ENCODE results near the gene SLC10A4.

Gene SLC10A4

GRCh38 chr4:48484494-48485168, 1.5 kb downstream of the SLC10A4 start:
- no peak for DNase-seq (ENCODE audit: extremely low read depth in 1 of 2, low read depth in 1 of 2)

- DNase-seq (ENCODE audit: extremely low read depth in 1 of 2, low read depth in 1 of 2) = no peak
Measured at GRCh38 chr4:48489683-48490011, 6.5 kb downstream of the SLC10A4 start.

GRCh38 chr4:48490012-48490679, 7.0 kb downstream of the SLC10A4 start, which contains the start of gene ZAR1:
Gene ZAR1 (plus strand): TSS chr4:48490252. CDS start chr4:48490292, 40 bp downstream.
- DNase-seq (ENCODE audit: extremely low read depth in 1 of 2, low read depth in 1 of 2) = no peak

- no peak for DNase-seq (ENCODE audit: extremely low read depth in 1 of 2, low read depth in 1 of 2)
Measured at GRCh38 chr4:48490680-48491513, 7.8 kb downstream of the SLC10A4 start.

GRCh38 chr4:48491514-48492176, 8.5 kb downstream of the SLC10A4 start:
- DNase-seq (ENCODE audit: extremely low read depth in 1 of 2, low read depth in 1 of 2) = no peak

- no peak for DNase-seq (ENCODE audit: extremely low read depth in 1 of 2, low read depth in 1 of 2)
Measured at GRCh38 chr4:48493452-48494100, 10.4 kb downstream of the SLC10A4 start.

- no peak for DNase-seq (ENCODE audit: extremely low read depth in 1 of 2, low read depth in 1 of 2)
Measured at GRCh38 chr4:48495941-48496340, 12.8 kb downstream of the SLC10A4 start.

GRCh38 chr4:48498895-48499294, 15.8 kb downstream of the SLC10A4 start:
- no peak for DNase-seq (ENCODE audit: extremely low read depth in 1 of 2, low read depth in 1 of 2)

GRCh38 chr4:48499551-48500066, 16.5 kb downstream of the SLC10A4 start:
- DNase-seq (ENCODE audit: extremely low read depth in 1 of 2, low read depth in 1 of 2) = no peak

GRCh38 chr4:48503233-48504025, 20.3 kb downstream of the SLC10A4 start:
- DNase-seq (ENCODE audit: extremely low read depth in 1 of 2, low read depth in 1 of 2) = no peak

- no peak for DNase-seq (ENCODE audit: extremely low read depth in 1 of 2, low read depth in 1 of 2)
Measured at GRCh38 chr4:48504026-48504330, 20.8 kb downstream of the SLC10A4 start.

GRCh38 chr4:48504352-48504751, 21.2 kb downstream of the SLC10A4 start:
- no peak for DNase-seq (ENCODE audit: extremely low read depth in 1 of 2, low read depth in 1 of 2)

- DNase-seq (ENCODE audit: extremely low read depth in 1 of 2, low read depth in 1 of 2) = no peak
Measured at GRCh38 chr4:48506716-48507115, 23.6 kb downstream of the SLC10A4 start.

- no peak for DNase-seq (ENCODE audit: extremely low read depth in 1 of 2, low read depth in 1 of 2)
Measured at GRCh38 chr4:48509543-48509942, 26.4 kb downstream of the SLC10A4 start.

- no peak for DNase-seq (ENCODE audit: extremely low read depth in 1 of 2, low read depth in 1 of 2)
Measured at GRCh38 chr4:48518143-48518542, 35.0 kb downstream of the SLC10A4 start.

- DNase-seq (ENCODE audit: extremely low read depth in 1 of 2, low read depth in 1 of 2) = no peak
Measured at GRCh38 chr4:48526406-48526805, 43.3 kb downstream of the SLC10A4 start.

- DNase-seq (ENCODE audit: extremely low read depth in 1 of 2, low read depth in 1 of 2) = no peak
Measured at GRCh38 chr4:48538358-48538757, 55.2 kb downstream of the SLC10A4 start.
